Measurements from ENCODE around the gene WDR93. TPM values are rescaled to one million over a fixed set of nuclear protein-coding genes. Genes with fewer than 3 reads are reported as not detected.

The WDR93 gene
- under 1 TPM; 0.24 to 0.64 TPM for total RNA-seq
- polyA plus RNA-seq (2013, experiment 1 of 2), result 0.11 TPM
- 0.25 TPM for polyA plus RNA-seq (2013, experiment 2 of 2)
- long read RNA-seq, experiment 1, partial matches to known transcripts, result 0 of 1 reads
- long read RNA-seq, experiment 1, other reads (novel, unspliced or antisense), result 0 of 1 reads
- long read RNA-seq, experiment 2, result 0 reads
- long read RNA-seq, experiment 3, result 0 reads
- long read RNA-seq, experiment 4, partial matches to known transcripts, result 1 of 2 reads
- long read RNA-seq, experiment 4, other reads (novel, unspliced or antisense), result 1 of 2 reads

DNA sequence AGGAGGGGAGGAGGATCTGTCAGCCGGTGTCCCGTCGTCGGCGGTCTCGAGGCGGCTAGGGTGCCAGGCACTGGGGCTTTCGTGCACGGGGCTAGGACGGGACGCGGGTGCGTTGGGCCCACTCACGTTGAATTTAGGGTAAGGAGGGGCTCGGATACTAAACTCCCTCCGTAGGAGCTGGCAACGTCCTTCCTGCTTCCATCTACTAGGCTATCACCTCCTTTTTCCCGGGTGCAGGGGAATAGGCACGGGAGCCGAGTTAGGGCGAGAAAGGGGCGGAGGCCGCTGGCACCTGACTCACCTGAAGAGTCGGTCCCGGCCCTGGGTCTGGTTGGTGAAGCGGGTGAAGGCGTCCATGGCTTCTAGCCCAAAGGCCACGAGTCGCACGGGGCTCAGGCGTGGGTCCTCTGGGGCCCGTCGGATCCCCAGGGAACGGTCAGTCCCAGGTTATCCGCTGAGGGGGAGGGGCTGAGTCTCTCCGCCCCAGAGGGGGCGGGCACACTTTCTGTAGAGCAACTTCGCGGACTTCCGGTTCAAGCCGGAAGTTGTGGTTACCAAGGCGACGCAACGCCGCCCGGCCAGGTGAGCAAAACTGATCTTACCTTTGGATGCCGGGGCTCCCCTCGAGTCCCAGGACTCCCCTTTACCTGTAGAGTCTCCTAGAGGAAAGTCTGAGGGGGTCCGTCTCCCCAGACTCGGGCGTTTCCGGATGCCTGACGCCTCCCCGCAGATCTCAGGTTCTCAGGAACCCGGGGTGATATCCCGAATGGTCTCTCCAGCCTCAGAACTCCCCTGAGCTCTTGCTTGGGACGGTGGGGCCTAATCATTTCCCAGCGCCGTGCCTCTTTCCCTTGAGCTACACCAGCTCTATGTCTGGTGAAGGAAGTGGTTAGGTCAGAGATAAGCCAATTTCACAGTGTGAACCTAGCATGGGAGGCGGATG lies at the start of gene WDR93, which contains the start of gene PEX11A:
Gene WDR93 (plus strand): TSS at position 536 of the 943 bp plus-strand sequence. CDS start 10,936 bp downstream, outside the sequence.
Gene PEX11A (minus strand): TSS at position 479 of the 943 bp plus-strand sequence. CDS start 122 bp downstream, at position 357.
- peak within 1 kb of the TSS; percentile 76 for H3K27ac Mint-ChIP-seq

GRCh38 chr15:89641053-89641452 lies 49.6 kb upstream of the WDR93 start:
- H3K36me3 Mint-ChIP-seq (ENCODE audit: low read depth), result peaks cover 46% of the 10 kb centered on the region
- peaks cover 35% of the 10 kb centered on the region for H3K36me3 ChIP-seq (ENCODE audit: control insufficient read depth, insufficient read depth, low read length)
- no peaks in the 10 kb centered on the region for H3K27me3 Mint-ChIP-seq (ENCODE audit: insufficient read depth)
- no peak overlapping the region for H3K4me3 ChIP-seq (ENCODE audit: low read length)
- H3K9ac ChIP-seq (ENCODE audit: extremely low read depth, low read length, poor library complexity, severe bottlenecking), result no peak overlapping the region
- H3K4me1 ChIP-seq (ENCODE audit: control insufficient read depth, insufficient read depth, low read length), result no peaks in the 10 kb centered on the region
- DNase-seq, result no peak
- H3K4me1 Mint-ChIP-seq, result no peaks in the 10 kb centered on the region
- peaks cover 6% of the 10 kb centered on the region for H3K9me3 Mint-ChIP-seq
- no peaks in the 10 kb centered on the region for H3K27me3 ChIP-seq (ENCODE audit: control insufficient read depth, insufficient read depth, low read length, poor library complexity, severe bottlenecking)
- H3K27ac Mint-ChIP-seq, result no peak overlapping the region
- H3K4me3 Mint-ChIP-seq, result no peak overlapping the region
- no peaks in the 10 kb centered on the region for H3K9me3 ChIP-seq (ENCODE audit: control insufficient read depth, low read length)
- no peak overlapping the region for H3K27ac ChIP-seq (ENCODE audit: low read depth, low read length)
- WGBS, 2 experiments (ENCODE audit: insufficient coverage in 1 of 2, insufficient read length in 1 of 2), result 94 to 98% methylated on average over 5 of the region's 5 CpGs
- no peak for TF ChIP-seq CTCF (conservative IDR thresholded peaks at IDR 0.05)

More for the DNA sequence above, at the start of gene WDR93, which contains the start of gene PEX11A:
- peak; percentile 95 for DNase-seq
- Histone ChIP-seq H3K36me3 (ENCODE audit: control insufficient read depth, insufficient read depth, low read length) (no peaks in the 10 kb centered on the region), H3K9me3 (ENCODE audit: control insufficient read depth, low read length) (no peaks in the 10 kb centered on the region), H3K27me3 (ENCODE audit: control insufficient read depth, insufficient read depth, low read length, poor library complexity, severe bottlenecking) (peaks cover 52% of the 10 kb centered on the region), H3K4me1 (ENCODE audit: control insufficient read depth, insufficient read depth, low read length) (no peaks in the 10 kb centered on the region), H3K27ac (ENCODE audit: low read depth, low read length) (no peak within 1 kb of the TSS), H3K4me3 (ENCODE audit: low read length) (peak within 1 kb of the TSS; percentile 92), H3K9ac (ENCODE audit: extremely low read depth, low read length, poor library complexity, severe bottlenecking) (peak within 1 kb of the TSS; percentile 38)
- H3K36me3 Mint-ChIP-seq (ENCODE audit: low read depth), result no peaks in the 10 kb centered on the region
- peaks cover 59% of the 10 kb centered on the region for H3K27me3 Mint-ChIP-seq (ENCODE audit: insufficient read depth)
- peak within 1 kb of the TSS; percentile 78 for H3K4me3 Mint-ChIP-seq
- TF ChIP-seq CTCF (conservative IDR thresholded peaks at IDR 0.05), result no peak
- H3K9me3 Mint-ChIP-seq, result no peaks in the 10 kb centered on the region
- WGBS, 2 experiments (ENCODE audit: insufficient coverage in 1 of 2, insufficient read length in 1 of 2), result 9 to 22% methylated on average over 12 to 60 of the region's 60 CpGs
- H3K4me1 Mint-ChIP-seq, result peaks cover 2% of the 10 kb centered on the region

GRCh38 chr15:89642106-89642505 lies 48.5 kb upstream of the WDR93 start:
- no peak overlapping the region for H3K27ac ChIP-seq (ENCODE audit: low read depth, low read length)
- no peak for DNase-seq
- Mint-ChIP-seq H3K27me3 (ENCODE audit: insufficient read depth) (no peaks in the 10 kb centered on the region), H3K27ac (no peak overlapping the region), H3K4me3 (no peak overlapping the region), H3K9me3 (peaks cover 6% of the 10 kb centered on the region), H3K36me3 (ENCODE audit: low read depth) (peaks cover 55% of the 10 kb centered on the region), H3K4me1 (no peaks in the 10 kb centered on the region)
- no peak overlapping the region for H3K4me3 ChIP-seq (ENCODE audit: low read length)
- no peak overlapping the region for H3K9ac ChIP-seq (ENCODE audit: extremely low read depth, low read length, poor library complexity, severe bottlenecking)
- H3K9me3 ChIP-seq (ENCODE audit: control insufficient read depth, low read length), result no peaks in the 10 kb centered on the region
- H3K4me1 ChIP-seq (ENCODE audit: control insufficient read depth, insufficient read depth, low read length), result no peaks in the 10 kb centered on the region
- TF ChIP-seq CTCF (conservative IDR thresholded peaks at IDR 0.05), result no peak
- H3K27me3 ChIP-seq (ENCODE audit: control insufficient read depth, insufficient read depth, low read length, poor library complexity, severe bottlenecking), result no peaks in the 10 kb centered on the region
- 96 to 100% methylated on average over 12 to 16 of the region's 16 CpGs for WGBS, 2 experiments (ENCODE audit: insufficient coverage in 1 of 2, insufficient read length in 1 of 2)
- H3K36me3 ChIP-seq (ENCODE audit: control insufficient read depth, insufficient read depth, low read length), result peaks cover 42% of the 10 kb centered on the region
